ENCODE data around the gene SH3GL3.

SH3GL3 gene

DNA sequence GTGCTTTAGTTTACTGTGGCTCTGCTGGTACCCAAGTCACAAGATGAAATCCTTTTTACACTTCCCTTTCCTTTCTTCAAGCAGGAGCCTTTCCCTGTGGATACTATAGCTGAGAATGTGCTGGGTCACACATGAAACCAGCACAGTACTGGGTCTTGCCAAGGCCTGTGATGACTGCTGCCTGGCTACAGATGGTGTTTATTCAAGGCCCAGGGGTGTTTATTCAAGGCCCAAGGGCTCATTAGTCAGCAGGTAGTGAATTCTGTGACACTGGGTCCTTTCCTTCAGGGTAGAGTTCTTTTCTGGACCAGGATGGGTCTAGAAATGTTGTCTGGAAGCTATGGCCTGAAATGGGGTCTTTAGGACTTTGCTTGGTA is 99.4 kb downstream of the SH3GL3 start:
- TF ChIP-seq TCF12 (IDR thresholded peaks at IDR 0.05; ENCODE audit: low read depth), result no peak
- TF ChIP-seq EGR1 (IDR thresholded peaks at IDR 0.05), result no peak
- TF ChIP-seq RAD21 (IDR thresholded peaks at IDR 0.05; ENCODE audit: low read depth), result no peak
- TF ChIP-seq TEAD4 (IDR thresholded peaks at IDR 0.05), result no peak
- no peak for TF ChIP-seq EP300 (IDR thresholded peaks at IDR 0.05; ENCODE audit: borderline replicate concordance)
- no peak for TF ChIP-seq ZBTB7A (IDR thresholded peaks at IDR 0.05; ENCODE audit: low read depth)
- no peak for TF ChIP-seq NFIC (IDR thresholded peaks at IDR 0.05)
- TF ChIP-seq CEBPB (IDR thresholded peaks at IDR 0.05), result no peak
- TF ChIP-seq CREB1 (IDR thresholded peaks at IDR 0.05; ENCODE audit: low read depth), result no peak
- TF ChIP-seq FOXM1 (IDR thresholded peaks at IDR 0.05; ENCODE audit: borderline replicate concordance, low read depth), result no peak
- TF ChIP-seq, protein P1, sequence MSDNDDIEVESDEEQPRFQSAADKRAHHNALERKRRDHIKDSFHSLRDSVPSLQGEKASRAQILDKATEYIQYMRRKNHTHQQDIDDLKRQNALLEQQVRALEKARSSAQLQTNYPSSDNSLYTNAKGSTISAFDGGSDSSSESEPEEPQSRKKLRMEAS (IDR thresholded peaks at IDR 0.05), result no peak
- no peak for TF ChIP-seq TAF1 (IDR thresholded peaks at IDR 0.05; ENCODE audit: low read depth)
- no peak for TF ChIP-seq YY1 (IDR thresholded peaks at IDR 0.05; ENCODE audit: low read depth)
- TF ChIP-seq, protein P2, sequence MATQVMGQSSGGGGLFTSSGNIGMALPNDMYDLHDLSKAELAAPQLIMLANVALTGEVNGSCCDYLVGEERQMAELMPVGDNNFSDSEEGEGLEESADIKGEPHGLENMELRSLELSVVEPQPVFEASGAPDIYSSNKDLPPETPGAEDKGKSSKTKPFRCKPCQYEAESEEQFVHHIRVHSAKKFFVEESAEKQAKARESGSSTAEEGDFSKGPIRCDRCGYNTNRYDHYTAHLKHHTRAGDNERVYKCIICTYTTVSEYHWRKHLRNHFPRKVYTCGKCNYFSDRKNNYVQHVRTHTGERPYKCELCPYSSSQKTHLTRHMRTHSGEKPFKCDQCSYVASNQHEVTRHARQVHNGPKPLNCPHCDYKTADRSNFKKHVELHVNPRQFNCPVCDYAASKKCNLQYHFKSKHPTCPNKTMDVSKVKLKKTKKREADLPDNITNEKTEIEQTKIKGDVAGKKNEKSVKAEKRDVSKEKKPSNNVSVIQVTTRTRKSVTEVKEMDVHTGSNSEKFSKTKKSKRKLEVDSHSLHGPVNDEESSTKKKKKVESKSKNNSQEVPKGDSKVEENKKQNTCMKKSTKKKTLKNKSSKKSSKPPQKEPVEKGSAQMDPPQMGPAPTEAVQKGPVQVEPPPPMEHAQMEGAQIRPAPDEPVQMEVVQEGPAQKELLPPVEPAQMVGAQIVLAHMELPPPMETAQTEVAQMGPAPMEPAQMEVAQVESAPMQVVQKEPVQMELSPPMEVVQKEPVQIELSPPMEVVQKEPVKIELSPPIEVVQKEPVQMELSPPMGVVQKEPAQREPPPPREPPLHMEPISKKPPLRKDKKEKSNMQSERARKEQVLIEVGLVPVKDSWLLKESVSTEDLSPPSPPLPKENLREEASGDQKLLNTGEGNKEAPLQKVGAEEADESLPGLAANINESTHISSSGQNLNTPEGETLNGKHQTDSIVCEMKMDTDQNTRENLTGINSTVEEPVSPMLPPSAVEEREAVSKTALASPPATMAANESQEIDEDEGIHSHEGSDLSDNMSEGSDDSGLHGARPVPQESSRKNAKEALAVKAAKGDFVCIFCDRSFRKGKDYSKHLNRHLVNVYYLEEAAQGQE (IDR thresholded peaks at IDR 0.05; ENCODE audit: low read depth), result no peak
- TF ChIP-seq, protein P3, sequence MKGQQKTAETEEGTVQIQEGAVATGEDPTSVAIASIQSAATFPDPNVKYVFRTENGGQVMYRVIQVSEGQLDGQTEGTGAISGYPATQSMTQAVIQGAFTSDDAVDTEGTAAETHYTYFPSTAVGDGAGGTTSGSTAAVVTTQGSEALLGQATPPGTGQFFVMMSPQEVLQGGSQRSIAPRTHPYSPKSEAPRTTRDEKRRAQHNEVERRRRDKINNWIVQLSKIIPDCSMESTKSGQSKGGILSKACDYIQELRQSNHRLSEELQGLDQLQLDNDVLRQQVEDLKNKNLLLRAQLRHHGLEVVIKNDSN (IDR thresholded peaks at IDR 0.05), result no peak

DNA sequence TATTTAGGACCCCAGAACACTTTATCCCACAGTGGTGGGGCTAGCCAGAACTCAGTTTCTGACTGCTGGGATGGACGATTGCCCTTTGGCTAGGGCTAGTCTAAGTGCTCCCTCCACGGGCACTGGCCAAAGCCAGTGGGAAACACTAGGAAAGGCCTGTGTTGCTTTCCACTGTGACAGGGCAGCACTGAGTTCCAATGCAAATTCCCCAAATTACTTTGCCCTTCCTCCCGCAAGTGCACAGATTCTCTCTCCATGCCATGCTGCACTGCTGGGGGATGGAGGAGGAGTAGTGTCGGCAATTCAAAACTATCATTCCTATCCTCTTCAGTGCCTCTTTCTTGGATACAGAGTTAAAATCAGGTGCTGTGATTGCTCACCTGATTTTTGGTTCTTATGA is 100.0 kb downstream of the SH3GL3 start:
- TF ChIP-seq FOXM1 (IDR thresholded peaks at IDR 0.05; ENCODE audit: borderline replicate concordance, low read depth), result no peak
- TF ChIP-seq TEAD4 (IDR thresholded peaks at IDR 0.05), result no peak
- TF ChIP-seq, protein P1 (IDR thresholded peaks at IDR 0.05), result no peak
- no peak for TF ChIP-seq ZBTB7A (IDR thresholded peaks at IDR 0.05; ENCODE audit: low read depth)
- TF ChIP-seq, protein P3 (IDR thresholded peaks at IDR 0.05), result no peak

DNA sequence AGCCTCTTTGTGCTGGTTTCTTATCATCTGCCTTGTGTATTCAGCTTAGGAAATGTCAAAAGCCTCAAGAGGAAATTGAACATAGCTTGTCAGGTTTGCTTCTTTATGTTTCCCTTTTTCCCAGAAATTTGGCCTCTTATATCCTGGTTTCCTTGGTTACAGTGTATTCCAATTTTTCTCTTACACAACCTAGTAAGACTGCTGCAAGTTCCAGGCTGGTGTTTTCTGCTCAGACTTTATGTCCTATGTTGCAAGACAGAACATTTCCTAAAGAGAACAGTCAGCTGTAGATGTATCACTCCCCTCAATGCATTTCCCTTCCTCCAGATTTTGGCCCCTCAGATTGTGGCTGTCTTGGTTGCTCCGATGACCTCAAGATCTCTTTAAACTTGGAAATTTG is 102.5 kb downstream of the SH3GL3 start:
- no peak for TF ChIP-seq CREB1 (IDR thresholded peaks at IDR 0.05; ENCODE audit: low read depth)

DNA sequence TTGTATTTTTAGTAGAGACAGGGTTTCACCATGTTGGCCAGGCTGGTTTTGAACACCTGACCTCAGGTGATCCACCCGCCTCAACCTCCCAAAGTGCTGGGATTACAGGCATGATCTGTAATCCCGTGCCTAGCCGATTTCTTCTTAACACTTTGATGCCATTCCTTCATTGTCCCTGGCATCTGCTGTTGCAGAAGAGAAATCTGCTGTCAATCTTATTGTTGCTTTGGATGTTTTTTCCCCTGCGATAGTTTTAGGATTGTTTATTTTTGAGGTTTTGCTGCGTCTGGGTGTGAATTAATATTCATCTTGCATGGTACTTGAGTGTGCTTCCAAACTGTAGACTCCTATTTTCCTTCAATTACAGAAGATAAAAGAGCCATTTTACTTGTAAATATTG is 107.4 kb downstream of the SH3GL3 start:
- TF ChIP-seq, protein P2 (IDR thresholded peaks at IDR 0.05; ENCODE audit: low read depth), result no peak
- TF ChIP-seq CREB1 (IDR thresholded peaks at IDR 0.05; ENCODE audit: low read depth), result no peak
- TF ChIP-seq TCF12 (IDR thresholded peaks at IDR 0.05; ENCODE audit: low read depth), result no peak
- TF ChIP-seq, protein P3 (IDR thresholded peaks at IDR 0.05), result no peak
- TF ChIP-seq EP300 (IDR thresholded peaks at IDR 0.05; ENCODE audit: borderline replicate concordance), result no peak

DNA sequence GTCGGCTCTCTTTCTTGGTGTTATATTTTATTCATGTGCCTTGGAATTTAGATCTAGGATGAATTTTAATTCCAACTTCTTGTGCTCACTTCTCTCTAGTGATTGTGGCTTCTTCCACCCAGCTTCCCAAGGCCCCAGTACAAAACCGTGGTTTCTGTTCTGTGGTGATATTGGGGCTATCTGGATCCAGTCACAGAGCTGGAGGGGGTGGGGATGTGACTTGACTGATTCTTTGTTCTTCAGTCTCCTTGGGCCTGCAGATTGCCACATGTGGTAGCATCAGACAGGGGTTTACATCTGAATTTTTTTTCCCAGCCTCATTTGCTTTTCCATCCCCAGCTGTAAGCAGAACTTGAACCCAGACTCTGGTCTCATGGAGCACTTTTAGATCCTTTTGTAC is 108.2 kb downstream of the SH3GL3 start:
- TF ChIP-seq NFIC (IDR thresholded peaks at IDR 0.05) (no peak), EP300 (IDR thresholded peaks at IDR 0.05; ENCODE audit: borderline replicate concordance) (no peak), ZBTB7A (IDR thresholded peaks at IDR 0.05; ENCODE audit: low read depth) (no peak), TCF12 (IDR thresholded peaks at IDR 0.05; ENCODE audit: low read depth) (no peak), TAF1 (IDR thresholded peaks at IDR 0.05; ENCODE audit: low read depth) (no peak), YY1 (IDR thresholded peaks at IDR 0.05; ENCODE audit: low read depth) (no peak), CEBPB (IDR thresholded peaks at IDR 0.05) (no peak), FOXM1 (IDR thresholded peaks at IDR 0.05; ENCODE audit: borderline replicate concordance, low read depth) (no peak)
- TF ChIP-seq, protein P1 (IDR thresholded peaks at IDR 0.05), result no peak
- TF ChIP-seq, protein P3 (IDR thresholded peaks at IDR 0.05), result no peak

DNA sequence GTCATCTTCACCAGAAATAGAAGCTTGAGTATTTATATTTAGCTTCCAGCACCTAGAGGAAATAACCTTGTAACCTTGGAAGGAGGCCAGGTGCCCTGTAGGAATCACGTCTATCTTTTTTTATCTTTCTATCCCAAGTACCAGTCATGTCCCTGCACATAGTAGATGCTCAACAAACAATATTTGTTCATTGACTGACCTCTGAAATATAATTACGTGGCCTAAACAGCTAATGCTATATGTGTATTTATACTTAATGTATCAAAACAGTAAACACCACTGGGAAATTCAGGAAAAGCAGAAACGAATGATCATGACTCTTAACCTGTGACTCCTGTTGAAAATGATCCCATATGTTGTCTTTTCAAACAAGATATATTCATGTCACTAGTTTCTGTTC is 108.9 kb downstream of the SH3GL3 start:
- TF ChIP-seq, protein P3 (IDR thresholded peaks at IDR 0.05), result no peak
- no peak for TF ChIP-seq EGR1 (IDR thresholded peaks at IDR 0.05)
- no peak for TF ChIP-seq ZBTB7A (IDR thresholded peaks at IDR 0.05; ENCODE audit: low read depth)
- TF ChIP-seq CEBPB (IDR thresholded peaks at IDR 0.05), result no peak
- no peak for TF ChIP-seq EP300 (IDR thresholded peaks at IDR 0.05; ENCODE audit: borderline replicate concordance)
- no peak for TF ChIP-seq TCF12 (IDR thresholded peaks at IDR 0.05; ENCODE audit: low read depth)
- TF ChIP-seq, protein P2 (IDR thresholded peaks at IDR 0.05; ENCODE audit: low read depth), result no peak
- TF ChIP-seq CREB1 (IDR thresholded peaks at IDR 0.05; ENCODE audit: low read depth), result no peak
- no peak for TF ChIP-seq TAF1 (IDR thresholded peaks at IDR 0.05; ENCODE audit: low read depth)
- no peak for TF ChIP-seq RAD21 (IDR thresholded peaks at IDR 0.05; ENCODE audit: low read depth)
- TF ChIP-seq, protein P1 (IDR thresholded peaks at IDR 0.05), result no peak
- no peak for TF ChIP-seq YY1 (IDR thresholded peaks at IDR 0.05; ENCODE audit: low read depth)
- no peak for TF ChIP-seq TEAD4 (IDR thresholded peaks at IDR 0.05)

Data from Ishikawa (cell line).